Right lobe of liver (tissue), 4 donors: ENCODE results near the gene CDH23.

Source experiments
- POLR2A ChIP-seq: fragments of 450-650 bp; IDR thresholded peaks from one replicate; pipeline ENCODE4 v1.6.1; 2017; ENCODE audit warnings: antibody characterized with exemption, mild to moderate bottlenecking
- TF ChIP-seq, protein P1 (sequence below), 4 donors: fragments of 200-600 bp in 3 of 4; fragments of 450-650 bp in 1 of 4; IDR thresholded peaks; one replicate each; pipeline versions ENCODE4 v1.5.1 to v1.8.0; 2016 to 2022; ENCODE audit warnings: antibody characterized with exemption in 4 of 4, mild to moderate bottlenecking in 2 of 4
- donor health status: DM: no; HTN: no; CAD: no.
- donor health status: DM: no; HTN: no; CAD: no.
- donor health status: DM: no; HTN: yes; CAD: no.

DNA sequence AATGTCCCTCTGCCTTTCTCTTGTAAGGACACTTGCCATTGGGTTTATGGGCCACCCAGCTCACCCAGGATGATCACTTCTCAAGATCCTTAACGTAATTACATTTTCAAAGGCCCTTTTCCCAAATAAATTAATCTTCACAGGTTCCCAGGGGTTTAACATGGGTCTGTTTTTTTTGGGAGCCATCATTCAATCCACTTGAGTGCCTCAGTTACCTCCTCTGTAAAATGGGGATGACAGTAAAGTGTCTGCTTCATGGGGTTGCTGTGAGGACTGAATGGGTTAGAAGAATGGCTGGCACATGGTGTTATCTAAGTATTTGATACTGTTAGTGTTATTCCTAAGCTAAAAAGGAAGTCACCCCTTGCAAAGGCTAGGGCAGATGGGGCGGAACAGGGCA is 315.4 kb downstream of the CDH23 start:
- TF ChIP-seq, protein P1, sequence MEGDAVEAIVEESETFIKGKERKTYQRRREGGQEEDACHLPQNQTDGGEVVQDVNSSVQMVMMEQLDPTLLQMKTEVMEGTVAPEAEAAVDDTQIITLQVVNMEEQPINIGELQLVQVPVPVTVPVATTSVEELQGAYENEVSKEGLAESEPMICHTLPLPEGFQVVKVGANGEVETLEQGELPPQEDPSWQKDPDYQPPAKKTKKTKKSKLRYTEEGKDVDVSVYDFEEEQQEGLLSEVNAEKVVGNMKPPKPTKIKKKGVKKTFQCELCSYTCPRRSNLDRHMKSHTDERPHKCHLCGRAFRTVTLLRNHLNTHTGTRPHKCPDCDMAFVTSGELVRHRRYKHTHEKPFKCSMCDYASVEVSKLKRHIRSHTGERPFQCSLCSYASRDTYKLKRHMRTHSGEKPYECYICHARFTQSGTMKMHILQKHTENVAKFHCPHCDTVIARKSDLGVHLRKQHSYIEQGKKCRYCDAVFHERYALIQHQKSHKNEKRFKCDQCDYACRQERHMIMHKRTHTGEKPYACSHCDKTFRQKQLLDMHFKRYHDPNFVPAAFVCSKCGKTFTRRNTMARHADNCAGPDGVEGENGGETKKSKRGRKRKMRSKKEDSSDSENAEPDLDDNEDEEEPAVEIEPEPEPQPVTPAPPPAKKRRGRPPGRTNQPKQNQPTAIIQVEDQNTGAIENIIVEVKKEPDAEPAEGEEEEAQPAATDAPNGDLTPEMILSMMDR (IDR thresholded peaks at IDR 0.05): no peak
- no peak for TF ChIP-seq POLR2A
